ENCODE results near the gene CDK17.

DNA sequence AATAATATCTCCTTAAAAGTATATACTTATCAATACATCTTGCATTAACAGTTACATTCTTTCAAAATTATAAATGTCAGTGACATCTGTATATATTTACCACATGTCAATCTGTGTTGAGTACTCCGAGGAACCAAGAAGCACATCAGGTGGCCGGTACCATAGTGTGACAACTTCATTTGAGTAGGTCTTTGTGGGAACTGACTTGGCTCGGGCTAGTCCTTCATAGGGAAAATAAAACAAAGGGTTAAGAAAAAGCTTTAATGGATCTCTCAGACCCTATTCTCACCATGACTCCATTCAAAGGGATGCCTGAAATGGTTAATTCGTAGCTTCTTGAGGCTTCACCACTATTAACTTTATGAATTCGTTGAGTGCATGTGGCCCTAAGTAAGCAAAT, 111.2 kb downstream of the CDK17 start:
- TF ChIP-seq ZNF274 (IDR thresholded peaks at IDR 0.05; ENCODE audit: low read depth, low read length) = no peak
- TF ChIP-seq YY1 (IDR thresholded peaks at IDR 0.05; ENCODE audit: insufficient read depth, insufficient read length) = no peak
- no peak for TF ChIP-seq SUZ12 (IDR thresholded peaks at IDR 0.05; ENCODE audit: extremely low read depth, insufficient read depth, insufficient read length)

Data from NT2/D1 (cell line).